H9 (cell line): Measurements from ENCODE around the gene SMAP1. TPM values are rescaled to one million over a fixed set of nuclear protein-coding genes. Genes with fewer than 3 reads are reported as not detected.

ENCODE experiments used
- DNase-seq: peaks from one replicate; pipeline ENCODE4 v3.0.0-alpha.2; 2017
- H2AFZ ChIP-seq: one replicate; pipeline ENCODE4 v1.6.1; 2013; ENCODE audit warnings: mild to moderate bottlenecking, low read length, control low read depth, moderate library complexity
- H2AK5ac ChIP-seq: 2 replicates; pipeline ENCODE4 v1.6.1; 2013; ENCODE audit warnings: low read length, control low read depth, mixed read lengths; ENCODE audit not compliant: insufficient read length
- H2BK120ac ChIP-seq: one replicate; pipeline ENCODE4 v1.6.1; 2013; ENCODE audit warnings: low read depth, mild to moderate bottlenecking, low read length, control low read depth, inconsistent platforms; ENCODE audit not compliant: poor library complexity, severe bottlenecking
- H2BK12ac ChIP-seq: 2 replicates; pipeline ENCODE4 v1.6.1; 2013; ENCODE audit warnings: low read length, control low read depth, mixed read lengths, low read depth; ENCODE audit not compliant: insufficient read length
- H2BK15ac ChIP-seq: 2 replicates; pipeline ENCODE4 v1.6.1; 2013; ENCODE audit warnings: low read depth, low read length, control low read depth
- H2BK20ac ChIP-seq: one replicate; pipeline ENCODE4 v1.6.1; 2013; ENCODE audit warnings: low read depth, mild to moderate bottlenecking, low read length, control low read depth, inconsistent platforms; ENCODE audit not compliant: poor library complexity, severe bottlenecking
- H2BK5ac ChIP-seq: 2 replicates; pipeline ENCODE4 v1.6.1; 2013; ENCODE audit warnings: low read length, control low read depth, mixed read lengths; ENCODE audit not compliant: insufficient read length
- H3K14ac ChIP-seq: 2 replicates; pipeline ENCODE4 v1.6.1; 2013; ENCODE audit warnings: low read length, control low read depth; ENCODE audit not compliant: insufficient read depth
- H3K18ac ChIP-seq: 2 replicates; pipeline ENCODE4 v1.6.1; 2013; ENCODE audit warnings: low read depth, mild to moderate bottlenecking, mixed read lengths, low read length, control low read depth; ENCODE audit not compliant: insufficient read length
- H3K23ac ChIP-seq: 2 replicates; pipeline ENCODE4 v1.6.1; 2013; ENCODE audit warnings: low read length, control low read depth, mixed read lengths, low read depth; ENCODE audit not compliant: insufficient read length
- H3K23me2 ChIP-seq: 2 replicates; pipeline ENCODE4 v1.6.1; 2013; ENCODE audit warnings: low read depth, mild to moderate bottlenecking, mixed read lengths, low read length, control low read depth; ENCODE audit not compliant: insufficient read length, poor library complexity, severe bottlenecking
- H3K27ac ChIP-seq: 2 replicates; pipeline ENCODE4 v1.5.1; 2013; ENCODE audit warnings: low read length, control low read depth, mixed read lengths, low read depth; ENCODE audit not compliant: insufficient read length
- H3K27me3 ChIP-seq: 2 replicates; pipeline ENCODE4 v1.6.1; 2013; ENCODE audit warnings: low read length, control low read depth, inconsistent platforms; ENCODE audit not compliant: insufficient read depth
- H3K4ac ChIP-seq: 2 replicates; pipeline ENCODE4 v1.6.1; 2013; ENCODE audit warnings: low read depth, mild to moderate bottlenecking, control low read depth, inconsistent platforms, low read length, moderate library complexity
- H3K4me1 ChIP-seq: 2 replicates; pipeline ENCODE4 v1.6.1; 2013; ENCODE audit warnings: low read length, control low read depth, inconsistent platforms; ENCODE audit not compliant: insufficient read depth
- H3K4me2 ChIP-seq: 2 replicates; pipeline ENCODE4 v1.6.1; 2013; ENCODE audit warnings: low read length, control low read depth, mixed read lengths; ENCODE audit not compliant: insufficient read length, insufficient read depth
- H3K56ac ChIP-seq: 2 replicates; pipeline ENCODE4 v1.6.1; 2013; ENCODE audit warnings: low read depth, mild to moderate bottlenecking, mixed read lengths, low read length, control low read depth; ENCODE audit not compliant: insufficient read length
- H3K79me1 ChIP-seq: 2 replicates; pipeline ENCODE4 v1.6.1; 2013; ENCODE audit warnings: low read depth, mild to moderate bottlenecking, moderate library complexity, low read length, control low read depth, inconsistent platforms; ENCODE audit not compliant: insufficient read depth, poor library complexity, severe bottlenecking
- H3K79me2 ChIP-seq: 2 replicates; pipeline ENCODE4 v1.6.1; 2013; ENCODE audit warnings: low read length, control low read depth, inconsistent platforms; ENCODE audit not compliant: insufficient read depth
- H3K9ac ChIP-seq: 2 replicates; pipeline ENCODE4 v1.6.1; 2013; ENCODE audit warnings: low read length, control low read depth, mixed read lengths; ENCODE audit not compliant: insufficient read length; ENCODE audit errors: extremely low read depth
- H3K9me3 ChIP-seq: one replicate; pipeline ENCODE4 v1.6.1; 2013; ENCODE audit warnings: low read depth, low read length, inconsistent platforms; ENCODE audit not compliant: control insufficient read depth
- H3T11ph ChIP-seq: one replicate; pipeline ENCODE4 v1.6.1; 2013; ENCODE audit warnings: mild to moderate bottlenecking, low read length, control low read depth, inconsistent platforms
- H4K20me1 ChIP-seq: one replicate; pipeline ENCODE4 v1.6.1; 2013; ENCODE audit not compliant: control insufficient read depth, insufficient read length, insufficient read depth
- H4K5ac ChIP-seq: 2 replicates; pipeline ENCODE4 v1.6.1; 2013; ENCODE audit warnings: low read depth, mild to moderate bottlenecking, mixed read lengths, low read length, control low read depth; ENCODE audit not compliant: insufficient read length
- H4K8ac ChIP-seq: replicated peaks from 2 replicates; pipeline ENCODE4 v1.6.1; 2013; ENCODE audit warnings: low read length, control low read depth, mixed read lengths, low read depth; ENCODE audit not compliant: insufficient read length
- H4K91ac ChIP-seq: 2 replicates; pipeline ENCODE4 v1.6.1; 2013; ENCODE audit warnings: low read depth, mild to moderate bottlenecking, moderate library complexity, mixed read lengths, low read length, control low read depth; ENCODE audit not compliant: insufficient read length
- H3K27ac Mint-ChIP-seq, 3 experiments: 2 replicates in 2 of 3; 3 replicates in 1 of 3; pipeline ENCODE4 v1.8.0; 2020 to 2021; ENCODE audit warnings: mixed read lengths in 3 of 3, mild to moderate bottlenecking in 1 of 3, moderate library complexity in 1 of 3
- H3K27me3 Mint-ChIP-seq: 2 replicates; pipeline ENCODE4 v1.8.0; 2021; ENCODE audit warnings: low read depth, mild to moderate bottlenecking, moderate library complexity, mixed read lengths
- H3K36me3 Mint-ChIP-seq, 3 experiments: 2 replicates in 2 of 3; 3 replicates in 1 of 3; pipeline ENCODE4 v1.8.0; 2020 to 2021; ENCODE audit warnings: low read depth in 3 of 3, mixed read lengths in 3 of 3; ENCODE audit not compliant: insufficient read depth in 1 of 3
- H3K4me1 Mint-ChIP-seq, 2 experiments: 2 replicates each; pipeline ENCODE4 v1.8.0; 2020; ENCODE audit warnings: mixed read lengths in 2 of 2
- H3K4me3 Mint-ChIP-seq, 2 experiments: 2 replicates in 1 of 2; 3 replicates in 1 of 2; pipeline ENCODE4 v1.8.0; 2020 to 2021; ENCODE audit warnings: mild to moderate bottlenecking in 2 of 2, mixed read lengths in 2 of 2, moderate library complexity in 1 of 2
- H3K9me3 Mint-ChIP-seq, 2 experiments: 2 replicates in 1 of 2; 3 replicates in 1 of 2; pipeline ENCODE4 v1.8.0; 2020; ENCODE audit warnings: mild to moderate bottlenecking in 2 of 2, mixed read lengths in 2 of 2, moderate library complexity in 1 of 2
- CTCF ChIP-seq: fragments of 200-600 bp; sonication (generic); conservative IDR thresholded peaks from 3 replicates; pipeline ENCODE4 v1.8.0; 2021; ENCODE audit warnings: antibody characterized with exemption, mild to moderate bottlenecking
- WGBS: extraction: QIAGEN DNeasy Blood & Tissue Kit; methylation state at CpG from one replicate; pipeline ENCODE4 v1.1.7; 2013; ENCODE audit warnings: missing lambda C conversion rate, low lambda C conversion rate, mixed read lengths; ENCODE audit not compliant: insufficient read length; ENCODE audit errors: extremely low coverage; 5-methylcytosine and 5-hydroxymethylcytosine counted together
- total RNA-seq: library from RNA; stranded (reverse); gene quantifications from 2 replicates; pipeline ENCODE4 v1.2.1, GENCODE V29; 2021

SMAP1 gene
- total RNA-seq, 1 experiment from 2014 or later: 29.3 TPM

- Histone ChIP-seq H3K18ac (no peak overlapping the region), H3K4ac (no peak overlapping the region), H3K9me3 (no peaks in the 10 kb centered on the region), H2BK5ac (no peak overlapping the region), H2BK15ac (no peak overlapping the region), H4K91ac (no peak overlapping the region), H2BK120ac (no peak overlapping the region), H3K14ac (no peak overlapping the region), H2AK5ac (no peak overlapping the region), H3K27me3 (no peaks in the 10 kb centered on the region), H4K20me1 (no peaks in the 10 kb centered on the region), H2BK12ac (no peak overlapping the region), H2AFZ (no peak overlapping the region), H3K4me1 (no peaks in the 10 kb centered on the region), H3K9ac (no peak overlapping the region), H3K56ac (no peak overlapping the region), H4K5ac (no peak overlapping the region), H3K23ac (no peak overlapping the region), H3T11ph (no peak overlapping the region), H3K79me2 (no peaks in the 10 kb centered on the region), H3K4me2 (no peak overlapping the region), H4K8ac (no peak overlapping the region), H3K79me1 (no peaks in the 10 kb centered on the region), H3K27ac (no peak overlapping the region), H3K23me2 (no peaks in the 10 kb centered on the region), H2BK20ac (no peak overlapping the region)
- WGBS: no CpG with 5 or more reads among the region's 8 CpGs
- peaks cover 4 to 10% of the 10 kb centered on the region in 2 experiments; a peak in 2 of 4 replicates for H3K4me1 Mint-ChIP-seq
- H3K4me3 Mint-ChIP-seq: no peak overlapping the region
- TF ChIP-seq CTCF: no peak
- no peaks in the 10 kb centered on the region for H3K27me3 Mint-ChIP-seq
- no peaks in the 10 kb centered on the region for H3K36me3 Mint-ChIP-seq
- no peaks in the 10 kb centered on the region for H3K9me3 Mint-ChIP-seq
- H3K27ac Mint-ChIP-seq: peak overlapping the region in 2 of 3 experiments; percentile 20 to 73; a peak in 1 of 7 replicates
- no peak for DNase-seq
Observed at GRCh38 chr6:70841112-70841511, 173.4 kb downstream of the SMAP1 start.
